Measurements from ENCODE around the gene ALDH16A1. TPM values are rescaled to one million over a fixed set of nuclear protein-coding genes. Genes with fewer than 3 reads are reported as not detected.
"Not testable (repeated sequence)": the region's sequence is repeated elsewhere in the genome, so short reads cannot be mapped to it uniquely, and the experiment has no call there.

Gene ALDH16A1
- total and polyA plus RNA-seq, 9 donors: 0.93 to 24.2 (median 20.2) TPM

GRCh38 chr19:49468746-49469447 lies 15.9 kb downstream of the ALDH16A1 start:
- no peaks in the 10 kb centered on the region for H3K36me3 ChIP-seq
- 59 to 63% (median 62%) methylated on average over 15 of the region's 15 CpGs for WGBS, 3 donors
- intact Hi-C loops (cut with DNase I): no loop called here

GRCh38 chr19:49469828-49470614 lies 17.0 kb downstream of the ALDH16A1 start:
- no peak for TF ChIP-seq CTCF (IDR thresholded peaks at IDR 0.05)
- TF ChIP-seq POLR2A (IDR thresholded peaks at IDR 0.05): no peak
- TF ChIP-seq EP300 (IDR thresholded peaks at IDR 0.05): no peak
- Histone ChIP-seq H3K27me3 (no peaks in the 10 kb centered on the region), H3K36me3 (no peaks in the 10 kb centered on the region), H3K4me1 (ENCODE audit: insufficient read depth) (peaks cover 5% of the 10 kb centered on the region), H3K27ac (no peak overlapping the region), H3K9me3 (no peaks in the 10 kb centered on the region), H3K4me3 (no peak overlapping the region)
- DNase-seq: no peak
- WGBS, 3 donors: 88 to 94% (median 91%) methylated on average over 25 of the region's 25 CpGs
- intact Hi-C loops (cut with DNase I): loop anchor here in 1 of 4 donors (10.0 kb wide), 1 partner anchor 215 kb away; the partner anchor contains the start of gene ADM5

More at GRCh38 chr19:49468746-49469447, 15.9 kb downstream of the ALDH16A1 start:
- no peak for TF ChIP-seq POLR2A (IDR thresholded peaks at IDR 0.05)
- TF ChIP-seq EP300 (IDR thresholded peaks at IDR 0.05): no peak
- TF ChIP-seq CTCF (IDR thresholded peaks at IDR 0.05): no peak
- DNase-seq: peak in 1 of 5 donors; percentile 83
- Histone ChIP-seq H3K27me3 (no peaks in the 10 kb centered on the region), H3K4me1 (ENCODE audit: insufficient read depth) (peaks cover 2% of the 10 kb centered on the region), H3K27ac (no peak overlapping the region), H3K4me3 (no peak overlapping the region), H3K9me3 (no peaks in the 10 kb centered on the region)

- intact Hi-C loops (cut with DNase I): loop anchor here in 1 of 4 donors (10.0 kb wide), 1 partner anchor 214 kb away; the partner anchor contains the start of gene ADM5
- no peaks in the 10 kb centered on the region for H3K9me3 ChIP-seq
- no peak overlapping the region for H3K27ac ChIP-seq
- H3K4me1 ChIP-seq (ENCODE audit: insufficient read depth): peaks cover 5% of the 10 kb centered on the region
- no peak for TF ChIP-seq CTCF (IDR thresholded peaks at IDR 0.05)
- no peak for TF ChIP-seq EP300 (IDR thresholded peaks at IDR 0.05)
- TF ChIP-seq POLR2A (IDR thresholded peaks at IDR 0.05): no peak
- no peak for DNase-seq
- H3K36me3 ChIP-seq: no peaks in the 10 kb centered on the region
- no peaks in the 10 kb centered on the region for H3K27me3 ChIP-seq
- WGBS, 3 donors: 80 to 86% (median 84%) methylated on average over 8 of the region's 8 CpGs
- H3K4me3 ChIP-seq: no peak overlapping the region
Observed at GRCh38 chr19:49470615-49470978, 17.6 kb downstream of the ALDH16A1 start.

- H3K27me3 ChIP-seq: no peaks in the 10 kb centered on the region
- TF ChIP-seq CTCF (IDR thresholded peaks at IDR 0.05): no peak
- no peak for TF ChIP-seq EP300 (IDR thresholded peaks at IDR 0.05)
- no peak for TF ChIP-seq POLR2A (IDR thresholded peaks at IDR 0.05)
- DNase-seq: no peak
- no peaks in the 10 kb centered on the region for H3K36me3 ChIP-seq
- intact Hi-C loops (cut with DNase I): loop anchor here in 1 of 4 donors (10.0 kb wide), 1 partner anchor 212 kb away; the partner anchor contains the start of gene ADM5
- peaks cover 5% of the 10 kb centered on the region for H3K4me1 ChIP-seq (ENCODE audit: insufficient read depth)
- H3K9me3 ChIP-seq: no peaks in the 10 kb centered on the region
- 65 to 72% (median 71%) methylated on average over 9 of the region's 9 CpGs for WGBS, 3 donors
- H3K4me3 ChIP-seq: no peak overlapping the region
- no peak overlapping the region for H3K27ac ChIP-seq
Observed at GRCh38 chr19:49472936-49473335, 19.9 kb downstream of the ALDH16A1 start.

GRCh38 chr19:49473501-49473867 lies 20.5 kb downstream of the ALDH16A1 start:
- not testable (repeated sequence) for H3K9me3 ChIP-seq; DNase-seq; H3K27ac ChIP-seq; H3K27me3 ChIP-seq; H3K36me3 ChIP-seq; H3K4me1 ChIP-seq (ENCODE audit: insufficient read depth)
- peak overlapping the region; percentile 76 for H3K4me3 ChIP-seq
- 56 to 68% (median 59%) methylated on average over 9 of the region's 9 CpGs for WGBS, 3 donors
- intact Hi-C loops (cut with DNase I): loop anchor here in 1 of 4 donors (10.0 kb wide), 1 partner anchor 211 kb away; the partner anchor contains the start of gene ADM5
